CD14-positive monocyte (primary cell): ENCODE data around the gene TMEM119. TPM values are rescaled to one million over a fixed set of nuclear protein-coding genes. Genes with fewer than 3 reads are reported as not detected.

Source experiments
- DNase-seq, 3 donors: peaks; one replicate each; pipeline ENCODE4 v3.0.0-alpha.2; 2011 to 2022
- H2AFZ ChIP-seq: 2 replicates; pipeline ENCODE4 v1.6.0; 2012; ENCODE audit warnings: mild to moderate bottlenecking, low read depth, low read length, inconsistent platforms; ENCODE audit not compliant: insufficient read depth, poor library complexity, severe bottlenecking
- H3K27ac ChIP-seq, 2 donors: 1 replicate in 1 of 2; 2 replicates in 1 of 2; pipeline ENCODE4 v1.5.1; 2012 to 2013; ENCODE audit warnings: low read length in 2 of 2, control low read depth in 1 of 2, inconsistent platforms in 1 of 2, low read depth in 1 of 2, mild to moderate bottlenecking in 1 of 2
- H3K27me3 ChIP-seq, 2 donors: one replicate each; pipeline versions ENCODE4 v1.6.0 to v1.6.1; 2011 to 2013; ENCODE audit warnings: low read length in 2 of 2; ENCODE audit not compliant: control insufficient read depth in 2 of 2, insufficient read depth in 2 of 2
- H3K36me3 ChIP-seq, 2 donors: replicated peaks in 1 of 2; 1 replicate in 1 of 2; 2 replicates in 1 of 2; pipeline versions ENCODE4 v1.5.1 to v1.6.1; 2012 to 2013; ENCODE audit warnings: low read length in 2 of 2, control low read depth in 1 of 2, inconsistent platforms in 1 of 2, mild to moderate bottlenecking in 1 of 2; ENCODE audit not compliant: insufficient read depth in 2 of 2, control insufficient read depth in 1 of 2
- H3K4me1 ChIP-seq, 2 donors: 1 replicate in 1 of 2; 2 replicates in 1 of 2; pipeline versions ENCODE4 v1.5.1 to v1.6.1; 2012 to 2013; ENCODE audit warnings: low read length in 2 of 2, control low read depth in 1 of 2, inconsistent platforms in 1 of 2, mild to moderate bottlenecking in 1 of 2, moderate library complexity in 1 of 2; ENCODE audit not compliant: insufficient read depth in 2 of 2, control insufficient read depth in 1 of 2
- H3K4me2 ChIP-seq: replicated peaks from 2 replicates; pipeline ENCODE3; 2012; ENCODE audit warnings: low read length, moderate library complexity, mild to moderate bottlenecking; ENCODE audit not compliant: poor library complexity, severe bottlenecking; ENCODE audit errors: extremely low read depth
- H3K4me3 ChIP-seq, 3 experiments: fragments of 200-600 bp in 1 of 3; sonication (generic) in 1 of 3; replicated peaks in 1 of 3; 1 replicate in 2 of 3; 2 replicates in 1 of 3; pipeline ENCODE4 v1.5.1; 2011 to 2013; ENCODE audit warnings: low read length in 3 of 3, mild to moderate bottlenecking in 3 of 3, control low read depth in 2 of 3, low read depth in 2 of 3, inconsistent platforms in 1 of 3, moderate library complexity in 1 of 3
- H3K79me2 ChIP-seq: 2 replicates; pipeline ENCODE4 v1.6.0; 2012; ENCODE audit warnings: mild to moderate bottlenecking, control low read depth, inconsistent platforms, low read length, moderate library complexity; ENCODE audit not compliant: insufficient read depth
- H3K9ac ChIP-seq: 2 replicates; pipeline ENCODE4 v1.6.0; 2017; ENCODE audit warnings: low read length, mild to moderate bottlenecking; ENCODE audit not compliant: insufficient read depth, poor library complexity, severe bottlenecking
- H3K9me3 ChIP-seq, 2 donors: replicated peaks in 1 of 2; 1 replicate in 1 of 2; 2 replicates in 1 of 2; pipeline versions ENCODE4 v1.5.1 to v1.6.1; 2012 to 2013; ENCODE audit warnings: low read length in 2 of 2, control low read depth in 1 of 2; ENCODE audit not compliant: control insufficient read depth in 1 of 2, insufficient read depth in 1 of 2
- H4K20me1 ChIP-seq: 2 replicates; pipeline ENCODE4 v1.6.0; 2012; ENCODE audit warnings: mild to moderate bottlenecking, low read length, control low read depth, moderate library complexity; ENCODE audit not compliant: insufficient read depth
- H3K27ac Mint-ChIP-seq, 7 donors: one replicate each; pipeline ENCODE4 v1.8.0; 2020; ENCODE audit warnings: mild to moderate bottlenecking in 7 of 7, mixed read lengths in 7 of 7, moderate library complexity in 6 of 7, inconsistent platforms in 2 of 7
- H3K27me3 Mint-ChIP-seq, 3 donors: one replicate each; pipeline ENCODE4 v1.8.0; 2021 to 2022; ENCODE audit warnings: low read depth in 3 of 3, mild to moderate bottlenecking in 3 of 3, mixed read lengths in 3 of 3, moderate library complexity in 3 of 3, inconsistent platforms in 1 of 3
- H3K36me3 Mint-ChIP-seq, 2 donors: one replicate each; pipeline ENCODE4 v1.8.0; 2020; ENCODE audit warnings: mixed read lengths in 2 of 2, inconsistent platforms in 1 of 2, mild to moderate bottlenecking in 1 of 2
- H3K4me1 Mint-ChIP-seq: one replicate; pipeline ENCODE4 v1.8.0; 2020; ENCODE audit warnings: mild to moderate bottlenecking, mixed read lengths
- H3K4me3 Mint-ChIP-seq, 2 donors: one replicate each; pipeline ENCODE4 v1.8.0; 2020; ENCODE audit warnings: mild to moderate bottlenecking in 2 of 2, mixed read lengths in 2 of 2, moderate library complexity in 1 of 2
- H3K9me3 Mint-ChIP-seq, 7 donors: one replicate each; pipeline ENCODE4 v1.8.0; 2020 to 2022; ENCODE audit warnings: mixed read lengths in 7 of 7, mild to moderate bottlenecking in 6 of 7, moderate library complexity in 6 of 7, inconsistent platforms in 2 of 7
- WGBS: methylation state at CpG from one replicate; pipeline ENCODE4 v1.1.5; 2013; ENCODE audit warnings: missing lambda C conversion rate; ENCODE audit not compliant: insufficient coverage; 5-methylcytosine and 5-hydroxymethylcytosine counted together
- intact Hi-C, 2 donors: fragments of 100-400 bp; cut with micrococcal nuclease; formaldehyde crosslinking; loops; one replicate each; pipeline versions ENCODE4 v1.15.0 to v1.15.1; 2023
- polyA plus RNA-seq, 3 donors: library from polyadenylated mRNA; depleted of rRNA in 1 of 3; unstranded in 2 of 3; stranded (reverse) in 1 of 3; fragments of 300-500 nt in 2 of 3; fragments of >200 nt in 1 of 3; fragmentation: Illumina TruSeq in 2 of 3; gene quantifications; 1 replicate in 2 of 3; 2 replicates in 1 of 3; pipeline ENCODE4 v1.2.3, GENCODE V29; 2012 to 2021
- TF ChIP-seq, protein P1 (sequence below): fragments of 200-600 bp; IDR thresholded peaks from one replicate; pipeline ENCODE4 v1.8.0; 2022; ENCODE audit warnings: antibody characterized with exemption, mild to moderate bottlenecking

The TMEM119 gene
- polyA plus RNA-seq, 3 donors = 0.18 to 0.85 (median 0.56) TPM

- no peaks in the 10 kb centered on the region for H3K79me2 ChIP-seq
- TF ChIP-seq, protein P1, sequence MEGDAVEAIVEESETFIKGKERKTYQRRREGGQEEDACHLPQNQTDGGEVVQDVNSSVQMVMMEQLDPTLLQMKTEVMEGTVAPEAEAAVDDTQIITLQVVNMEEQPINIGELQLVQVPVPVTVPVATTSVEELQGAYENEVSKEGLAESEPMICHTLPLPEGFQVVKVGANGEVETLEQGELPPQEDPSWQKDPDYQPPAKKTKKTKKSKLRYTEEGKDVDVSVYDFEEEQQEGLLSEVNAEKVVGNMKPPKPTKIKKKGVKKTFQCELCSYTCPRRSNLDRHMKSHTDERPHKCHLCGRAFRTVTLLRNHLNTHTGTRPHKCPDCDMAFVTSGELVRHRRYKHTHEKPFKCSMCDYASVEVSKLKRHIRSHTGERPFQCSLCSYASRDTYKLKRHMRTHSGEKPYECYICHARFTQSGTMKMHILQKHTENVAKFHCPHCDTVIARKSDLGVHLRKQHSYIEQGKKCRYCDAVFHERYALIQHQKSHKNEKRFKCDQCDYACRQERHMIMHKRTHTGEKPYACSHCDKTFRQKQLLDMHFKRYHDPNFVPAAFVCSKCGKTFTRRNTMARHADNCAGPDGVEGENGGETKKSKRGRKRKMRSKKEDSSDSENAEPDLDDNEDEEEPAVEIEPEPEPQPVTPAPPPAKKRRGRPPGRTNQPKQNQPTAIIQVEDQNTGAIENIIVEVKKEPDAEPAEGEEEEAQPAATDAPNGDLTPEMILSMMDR = no peak
- Mint-ChIP-seq H3K4me3 (no peak overlapping the region), H3K27ac (no peak overlapping the region), H3K4me1 (peaks cover 6% of the 10 kb centered on the region), H3K27me3 (peaks cover 0 to 4% (median 1%) of the 10 kb centered on the region in 3 donors), H3K9me3 (peaks cover 0 to 1% (median 0%) of the 10 kb centered on the region in 7 donors), H3K36me3 (no peaks in the 10 kb centered on the region)
- H3K27me3 ChIP-seq = no peaks in the 10 kb centered on the region
- 92% methylated on average over 17 of the region's 17 CpGs for WGBS
- no peak overlapping the region for H3K9ac ChIP-seq
- DNase-seq = no peak
- H2AFZ ChIP-seq = no peak overlapping the region
- H3K9me3 ChIP-seq = no peaks in the 10 kb centered on the region
- intact Hi-C loops = no loop called here
- H3K4me1 ChIP-seq = no peaks in the 10 kb centered on the region
- H3K27ac ChIP-seq = no peak overlapping the region
- H4K20me1 ChIP-seq = no peaks in the 10 kb centered on the region
- no peaks in the 10 kb centered on the region for H3K36me3 ChIP-seq
- H3K4me2 ChIP-seq = no peak overlapping the region
- H3K4me3 ChIP-seq = no peak overlapping the region
Measured at GRCh38 chr12:108595711-108596647, 1.9 kb downstream of the TMEM119 start.

GRCh38 chr12:108594960-108595710, 2.7 kb downstream of the TMEM119 start:
- TF ChIP-seq, protein P1 = no peak
- Mint-ChIP-seq H3K4me3 (no peak overlapping the region), H3K9me3 (peaks cover 0 to 1% (median 0%) of the 10 kb centered on the region in 7 donors), H3K36me3 (no peaks in the 10 kb centered on the region), H3K27ac (no peak overlapping the region), H3K27me3 (peaks cover 0 to 4% (median 1%) of the 10 kb centered on the region in 3 donors), H3K4me1 (peaks cover 6% of the 10 kb centered on the region)
- no peaks in the 10 kb centered on the region for H3K79me2 ChIP-seq
- no peak for DNase-seq
- H3K4me1 ChIP-seq = no peaks in the 10 kb centered on the region
- H4K20me1 ChIP-seq = no peaks in the 10 kb centered on the region
- no peak overlapping the region for H3K4me2 ChIP-seq
- intact Hi-C loops = no loop called here
- 98% methylated on average over 7 of the region's 7 CpGs for WGBS
- H3K4me3 ChIP-seq = no peak overlapping the region
- H3K9me3 ChIP-seq = no peaks in the 10 kb centered on the region
- no peak overlapping the region for H3K27ac ChIP-seq
- no peaks in the 10 kb centered on the region for H3K36me3 ChIP-seq
- H2AFZ ChIP-seq = no peak overlapping the region
- H3K9ac ChIP-seq = no peak overlapping the region
- no peaks in the 10 kb centered on the region for H3K27me3 ChIP-seq
